ENCODE measurements around the gene AFAP1. TPM values are rescaled to one million over a fixed set of nuclear protein-coding genes. Genes with fewer than 3 reads are reported as not detected.
A peak's percentile ranks its signal among the peaks of the same experiment; 100 is the strongest.

Gene AFAP1
- total and polyA plus RNA-seq, 12 donors, result 2.9 to 8.9 (median 5.8) TPM

- DNase-seq, result no peak
- no peak for ATAC-seq
- 75 to 83% methylated on average over 2 of the region's 2 CpGs for WGBS, 2 donors
- Histone ChIP-seq H3K27me3 (no peaks in the 10 kb centered on the region), H3K4me3 (no peak overlapping the region), H3K27ac (peak overlapping the region; percentile 45 to 93 (median 62)), H3K36me3 (peaks cover 0 to 7% (median 0%) of the 10 kb centered on the region in 9 donors), H3K9me3 (peaks cover 0 to 20% (median 0%) of the 10 kb centered on the region in 11 donors), H3K4me1 (peaks cover 20 to 52% (median 45%) of the 10 kb centered on the region in 9 donors)
- intact Hi-C loops (cut with DNase I), result no loop called here
- no peak for TF ChIP-seq CTCF (IDR thresholded peaks at IDR 0.05)
These were observed 108.9 kb downstream of the AFAP1 start for GRCh38 chr4:7830747-7831146.

GRCh38 chr4:7829652-7830580 is 109.7 kb downstream of the AFAP1 start:
- DNase-seq (no peak), ATAC-seq (no peak)
- Histone ChIP-seq H3K36me3 (peaks cover 0 to 7% (median 0%) of the 10 kb centered on the region in 9 donors), H3K4me3 (no peak overlapping the region), H3K27ac (peak overlapping the region in 6 of 10 donors; percentile 60 to 93 (median 88)), H3K4me1 (peaks cover 20 to 54% (median 45%) of the 10 kb centered on the region in 9 donors), H3K27me3 (no peaks in the 10 kb centered on the region), H3K9me3 (peaks cover 0 to 20% (median 0%) of the 10 kb centered on the region in 11 donors)
- 70 to 75% methylated on average over 10 of the region's 10 CpGs for WGBS, 2 donors
- no peak for TF ChIP-seq CTCF (IDR thresholded peaks at IDR 0.05)
- intact Hi-C loops (cut with DNase I), result no loop called here

DNA sequence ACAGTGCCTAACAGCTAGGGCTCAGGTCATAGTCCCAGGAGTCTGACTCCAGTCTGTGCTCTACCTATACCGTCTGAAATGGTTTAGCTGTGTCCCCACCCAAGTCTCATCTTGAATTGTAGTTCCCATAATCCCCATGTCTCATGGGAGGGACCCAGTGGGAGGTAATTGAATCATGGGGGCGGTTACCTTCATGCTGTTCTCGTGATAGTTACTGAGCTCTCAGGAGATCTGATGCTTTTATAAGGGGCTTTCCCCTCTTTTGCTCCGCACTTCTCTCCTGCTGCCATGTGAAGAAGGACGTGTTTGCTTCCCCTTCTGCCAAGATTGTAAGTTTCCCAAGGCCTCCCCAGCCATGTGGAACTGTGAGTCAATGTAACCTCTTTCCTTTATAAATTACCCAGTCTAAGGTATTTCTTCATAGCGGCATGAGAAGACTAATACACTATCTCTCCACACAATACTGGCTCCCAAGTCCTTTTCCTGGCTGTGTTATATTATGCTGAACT is 110.8 kb downstream of the AFAP1 start:
- Histone ChIP-seq H3K27ac (peak overlapping the region in 9 of 10 donors; percentile 59 to 93 (median 87)), H3K4me1 (peaks cover 20 to 65% (median 51%) of the 10 kb centered on the region in 9 donors), H3K4me3 (no peak overlapping the region), H3K27me3 (no peaks in the 10 kb centered on the region), H3K9me3 (peaks cover 0 to 15% (median 0%) of the 10 kb centered on the region in 11 donors), H3K36me3 (peaks cover 0 to 7% (median 0%) of the 10 kb centered on the region in 9 donors)
- TF ChIP-seq CTCF (IDR thresholded peaks at IDR 0.05), result no peak
- DNase-seq (no peak), ATAC-seq (peak in 4 of 8 donors; percentile 3 to 19 (median 12))
- 66 to 73% methylated on average over 6 of the region's 6 CpGs for WGBS, 2 donors
- intact Hi-C loops (cut with DNase I), result no loop called here

DNA sequence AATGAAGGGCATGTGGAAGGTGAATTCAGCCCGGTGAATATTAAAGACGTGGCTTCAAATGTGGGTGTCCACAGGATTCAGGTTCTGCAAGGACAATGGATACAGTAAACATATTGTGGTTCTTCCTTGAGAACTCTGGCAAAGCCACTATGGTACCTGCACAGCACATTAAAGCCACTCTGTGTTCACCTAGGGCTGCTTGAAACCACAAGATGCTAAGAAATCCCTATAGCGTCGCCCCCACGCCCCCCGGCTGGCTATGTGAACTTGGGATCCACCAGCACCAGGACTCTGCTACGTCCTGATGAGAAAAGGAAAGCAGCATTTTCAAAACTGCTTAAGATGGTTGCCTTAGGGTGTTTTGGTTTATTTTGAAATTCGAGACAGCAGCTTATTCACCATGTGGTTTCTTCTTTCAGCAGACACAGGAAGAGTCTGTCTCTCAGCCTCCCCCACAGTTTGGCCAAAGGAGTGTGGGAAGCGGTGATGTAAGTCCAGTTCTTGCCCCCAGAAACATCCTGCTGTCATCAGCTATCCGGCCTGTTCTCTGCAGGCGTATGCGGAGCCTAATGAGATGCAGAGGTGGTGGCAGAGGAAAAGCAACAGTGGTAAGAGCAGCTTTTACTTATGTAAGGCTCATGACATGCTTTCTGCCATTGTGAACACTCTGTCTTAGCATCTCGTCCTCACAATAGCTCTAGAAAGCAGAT is 111.5 kb downstream of the AFAP1 start:
- WGBS, 2 donors, result 46 to 52% methylated on average over 13 of the region's 13 CpGs
- ATAC-seq (peak; percentile 81 to 93 (median 91)), DNase-seq (peak; percentile 42 to 90)
- Histone ChIP-seq H3K4me3 (peak overlapping the region in 1 of 10 donors; percentile 11), H3K4me1 (peaks cover 20 to 72% (median 56%) of the 10 kb centered on the region in 9 donors), H3K27me3 (no peaks in the 10 kb centered on the region), H3K36me3 (peaks cover 0 to 7% (median 0%) of the 10 kb centered on the region in 9 donors), H3K27ac (peak overlapping the region; percentile 50 to 93 (median 86)), H3K9me3 (peaks cover 0 to 10% (median 0%) of the 10 kb centered on the region in 11 donors)
- intact Hi-C loops (cut with DNase I), result no loop called here
- TF ChIP-seq CTCF (IDR thresholded peaks at IDR 0.05), result no peak
